Hypothalamus (tissue), 51 donors: Measurements from ENCODE around the gene ACTR1A.

Source experiments
- DNase-seq, 51 donors: peaks; one replicate each; lab custom pipeline; 2025; lab: John Stamatoyannopoulos, UW

Gene ACTR1A

GRCh38 chr10:102492344-102492939 lies 10.1 kb downstream of the ACTR1A start:
- DNase-seq: no peak

- DNase-seq: no peak
These were observed 11.4 kb downstream of the ACTR1A start for GRCh38 chr10:102491136-102491535.

GRCh38 chr10:102485093-102485784 lies 17.3 kb downstream of the ACTR1A start:
- DNase-seq: peak in 3 of 51 donors; percentile 17 to 22 (median 20)

DNA sequence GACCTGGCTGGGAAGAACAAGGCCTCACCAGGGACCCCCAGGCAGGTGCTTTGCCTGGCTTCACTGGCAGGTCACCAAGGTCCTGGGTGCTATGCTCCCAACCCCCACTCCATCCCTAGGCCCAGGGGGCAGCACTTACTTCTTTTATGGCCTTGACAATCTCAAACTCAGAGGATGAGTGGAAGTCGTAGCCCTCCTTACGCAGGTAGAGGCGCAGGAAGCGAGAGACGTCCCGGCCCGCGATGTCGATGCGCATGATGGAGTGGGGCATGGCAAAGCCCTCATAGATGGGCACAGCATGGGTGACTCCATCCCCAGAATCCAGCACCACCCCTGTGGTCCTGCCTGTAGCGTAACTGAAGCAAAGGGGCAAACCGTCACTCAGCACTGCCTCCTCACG lies 18.5 kb downstream of the ACTR1A start:
- DNase-seq: no peak

- no peak for DNase-seq
These were observed 22.1 kb downstream of the ACTR1A start for GRCh38 chr10:102480396-102480795.

- DNase-seq: no peak
These were observed 22.9 kb downstream of the ACTR1A start for GRCh38 chr10:102479651-102480050.

DNA sequence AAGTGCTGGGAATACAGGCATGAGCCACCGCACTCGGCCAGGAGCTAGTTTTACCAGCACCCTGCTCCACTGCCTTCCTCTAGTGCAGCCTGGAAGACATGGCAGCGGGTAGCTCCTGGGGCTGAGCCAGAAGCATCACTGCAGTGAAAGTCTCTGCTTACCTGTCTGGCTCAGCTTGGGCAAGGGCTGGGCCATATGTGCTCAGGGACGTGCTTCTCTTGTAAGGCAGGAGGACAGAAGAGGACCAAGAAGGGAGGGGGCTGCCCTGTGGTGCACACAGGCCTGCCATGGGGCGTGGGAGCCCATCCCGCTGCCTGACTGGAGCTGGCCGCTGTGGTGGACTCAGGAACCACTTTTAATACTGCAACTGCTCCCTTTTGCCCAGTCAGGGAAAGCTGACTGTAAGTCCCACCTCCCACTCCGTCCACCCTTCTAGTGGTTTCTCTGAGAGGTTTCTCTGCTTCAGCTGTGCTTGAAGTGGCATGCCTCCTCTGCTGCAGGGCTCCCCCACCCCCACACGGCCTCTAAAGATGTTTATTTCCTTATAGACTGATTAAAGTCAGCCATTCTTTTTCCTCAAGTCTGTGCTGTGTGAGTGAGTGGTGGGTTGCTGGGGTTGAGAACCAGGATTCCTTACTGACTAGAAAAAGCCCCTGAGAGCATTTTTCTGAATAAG lies 25.9 kb downstream of the ACTR1A start:
- DNase-seq: no peak

DNA sequence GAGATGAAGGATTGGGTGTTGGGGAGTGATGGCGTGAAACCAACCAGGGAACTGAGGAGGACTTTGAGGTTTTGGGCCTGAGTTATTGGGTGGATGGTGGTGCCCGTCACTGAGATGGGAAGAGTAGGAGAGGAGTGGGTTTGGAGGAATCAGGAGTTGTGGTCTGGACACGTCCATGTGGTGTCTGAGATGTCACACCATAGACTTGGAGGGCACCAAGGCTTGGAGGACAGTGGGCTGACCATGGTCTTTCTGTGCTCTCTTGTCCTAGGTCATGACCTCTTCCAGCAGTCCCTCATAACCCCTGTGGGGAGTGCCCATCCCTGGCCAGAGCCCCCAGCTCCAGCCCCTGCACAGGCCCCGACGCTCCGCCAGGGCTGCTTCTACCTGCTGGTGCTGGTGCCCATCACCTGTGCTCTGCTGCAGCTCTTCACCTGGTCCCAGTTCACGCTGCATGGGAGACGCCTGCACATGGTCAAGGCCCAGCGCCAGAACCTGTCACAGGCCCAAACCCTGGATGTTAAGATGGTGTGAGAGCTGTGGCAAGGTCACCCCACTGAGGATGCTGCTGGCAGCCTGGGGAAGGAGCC lies 27.0 kb downstream of the ACTR1A start:
- no peak for DNase-seq

- DNase-seq: no peak
These were observed 28.8 kb downstream of the ACTR1A start for GRCh38 chr10:102473445-102474331.

DNA sequence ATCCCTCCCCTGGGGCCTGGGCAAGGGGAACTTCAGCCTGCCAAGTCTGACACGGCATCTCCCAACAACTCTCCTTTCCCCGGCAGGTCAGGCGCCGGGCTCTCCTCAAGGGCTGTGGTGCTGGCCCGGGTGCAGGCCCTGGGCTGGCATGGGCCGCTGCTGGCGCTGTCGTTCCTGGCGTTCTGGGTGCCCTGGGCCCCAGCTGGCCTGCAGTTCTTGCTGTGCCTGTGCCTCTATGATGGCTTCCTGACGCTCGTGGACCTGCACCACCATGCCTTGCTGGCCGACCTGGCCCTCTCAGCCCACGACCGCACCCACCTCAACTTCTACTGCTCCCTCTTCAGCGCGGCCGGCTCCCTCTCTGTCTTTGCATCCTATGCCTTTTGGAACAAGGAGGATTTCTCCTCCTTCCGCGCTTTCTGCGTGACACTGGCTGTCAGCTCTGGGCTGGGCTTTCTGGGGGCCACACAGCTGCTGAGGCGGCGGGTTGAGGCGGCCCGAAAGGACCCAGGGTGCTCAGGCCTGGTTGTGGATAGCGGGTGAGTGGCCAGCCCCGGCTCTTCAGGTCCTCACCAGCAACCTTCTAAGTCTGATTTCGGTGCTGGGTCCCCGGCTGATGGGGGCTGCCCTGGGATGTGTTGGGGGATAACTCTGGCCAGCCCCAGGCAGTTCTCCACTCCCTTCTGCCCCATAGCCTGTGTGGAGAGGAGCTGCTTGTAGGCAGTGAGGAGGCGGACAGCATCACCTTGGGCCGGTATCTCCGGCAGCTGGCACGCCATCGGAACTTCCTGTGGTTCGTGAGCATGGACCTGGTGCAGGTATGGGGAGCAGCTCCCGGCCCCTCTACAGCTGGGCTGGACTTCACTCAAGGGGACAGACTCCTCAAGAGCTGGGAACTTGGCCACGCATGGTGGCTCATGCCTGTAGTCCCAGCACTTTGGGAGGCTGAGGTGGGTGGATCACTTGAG lies 31.6 kb downstream of the ACTR1A start:
- DNase-seq: no peak

GRCh38 chr10:102468683-102469082 lies 33.8 kb downstream of the ACTR1A start:
- DNase-seq: no peak

DNA sequence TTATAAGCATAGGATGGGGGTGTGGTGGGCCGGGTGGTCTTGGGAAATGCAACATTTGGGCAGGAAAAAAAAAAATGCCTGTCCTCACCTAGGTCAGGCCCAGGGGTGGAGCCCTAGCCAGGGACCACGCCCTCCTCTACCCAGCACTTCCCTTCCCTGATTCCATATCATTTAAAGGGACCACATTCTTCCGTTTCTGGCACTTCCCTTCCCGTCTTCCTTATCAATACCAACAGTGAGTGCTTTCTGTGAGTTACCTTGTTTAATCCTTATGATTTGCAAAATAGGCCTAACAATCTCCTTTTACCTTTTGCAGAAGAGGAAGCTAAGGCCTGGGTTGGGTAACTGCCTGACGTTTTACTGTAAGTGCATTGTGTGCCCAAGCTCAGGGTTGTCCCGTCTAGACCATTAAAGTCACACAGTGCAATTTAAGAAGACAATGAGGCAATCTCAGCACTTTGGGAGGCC lies 34.5 kb downstream of the ACTR1A start:
- no peak for DNase-seq

DNA sequence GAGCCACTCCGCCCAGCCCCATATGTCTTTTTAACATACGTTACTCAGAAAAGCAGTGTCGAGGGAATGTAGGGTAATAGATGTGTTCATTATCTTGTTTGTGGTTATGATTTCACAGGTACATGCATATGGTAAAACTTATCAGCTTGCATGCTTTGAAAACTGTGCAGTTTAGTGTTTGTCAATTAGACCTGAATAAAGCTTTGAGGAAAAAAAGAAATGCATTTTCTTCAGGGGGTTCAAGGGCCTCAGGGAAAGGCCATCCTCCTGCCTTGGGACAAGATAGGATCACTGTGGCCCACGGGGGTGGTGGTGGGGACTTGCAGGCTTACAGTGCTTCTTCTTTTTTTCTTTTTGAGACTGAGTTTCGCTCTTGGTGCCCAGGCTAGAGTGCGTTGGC lies 35.2 kb downstream of the ACTR1A start:
- DNase-seq: no peak

GRCh38 chr10:102465466-102465865 lies 37.0 kb downstream of the ACTR1A start:
- peak in 1 of 51 donors; percentile 28 for DNase-seq

- DNase-seq: no peak
These were observed 38.5 kb downstream of the ACTR1A start for GRCh38 chr10:102463983-102464382.

GRCh38 chr10:102462512-102463054 lies 39.9 kb downstream of the ACTR1A start:
- no peak for DNase-seq

GRCh38 chr10:102461187-102462054 lies 41.1 kb downstream of the ACTR1A start:
- DNase-seq: peak; percentile 25 to 92 (median 79)

DNA sequence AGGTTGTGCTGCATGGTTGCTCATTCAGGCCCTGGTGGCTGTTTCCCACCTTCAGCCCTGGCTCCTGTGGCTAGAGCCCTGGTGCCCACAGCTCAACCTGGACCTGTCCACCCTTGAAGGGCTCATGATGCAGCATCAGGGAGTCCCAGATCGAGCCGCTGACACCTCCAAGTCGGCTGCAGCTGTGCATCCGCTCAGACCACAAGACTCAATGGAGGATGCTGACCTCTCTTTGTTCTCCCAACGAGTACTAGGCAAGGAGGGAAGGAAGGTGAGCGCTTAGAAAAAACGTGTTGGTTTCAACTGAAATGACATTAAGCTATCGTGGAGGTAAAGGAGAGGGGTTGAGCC lies 41.7 kb downstream of the ACTR1A start:
- peak in 2 of 51 donors; percentile 42 to 43 for DNase-seq
